Testis (tissue), 3 donors: ENCODE results near the gene MS4A6A. TPM values are rescaled to one million over a fixed set of nuclear protein-coding genes. Genes with fewer than 3 reads are reported as not detected.

Experiments used
- DNase-seq: peaks from one replicate; pipeline ENCODE4 v3.0.0-alpha.2; 2019
- H3K27ac ChIP-seq, 2 donors: fragments of 200-600 bp; sonication (generic); one replicate each; pipeline ENCODE4 v1.5.1; 2019
- H3K27me3 ChIP-seq: fragments of 200-600 bp; sonication (generic); one replicate; pipeline ENCODE4 v1.5.1; 2019
- H3K36me3 ChIP-seq: fragments of 200-600 bp; sonication (generic); one replicate; pipeline ENCODE4 v1.5.1; 2017; ENCODE audit warnings: low read depth; ENCODE audit errors: missing control alignments
- H3K4me1 ChIP-seq: fragments of 200-600 bp; sonication (generic); one replicate; pipeline ENCODE4 v1.5.1; 2019
- H3K4me3 ChIP-seq, 2 donors: fragments of 200-600 bp; sonication (generic); one replicate each; pipeline ENCODE4 v1.5.1; 2017 to 2019
- H3K9me3 ChIP-seq: fragments of 200-600 bp; sonication (generic); one replicate; pipeline ENCODE4 v1.5.1; 2017
- POLR2A ChIP-seq: fragments of 450-650 bp; IDR thresholded peaks from one replicate; pipeline ENCODE4 v1.6.1; 2017; ENCODE audit warnings: antibody characterized with exemption, mild to moderate bottlenecking, moderate library complexity
- WGBS, 2 donors: methylation state at CpG; one replicate each; pipeline ENCODE4 v1.1.5; 2018; 5-methylcytosine and 5-hydroxymethylcytosine counted together
- intact Hi-C: fragments of 100-400 bp; cut with DNase I; formaldehyde crosslinking; loops from one replicate; pipeline ENCODE4 v1.15.1; 2023; ENCODE audit warnings: low total_unique reads
- microRNA-seq, 2 donors: library from miRNA; unstranded; fragments of <30 nt; microRNA quantifications; one replicate each; pipeline ENCODE4, GENCODE V29; 2016; ENCODE audit warnings: borderline number of aligned reads in 2 of 2, borderline replicate concordance in 1 of 2
- polyA plus RNA-seq: library from polyadenylated mRNA; stranded (reverse); fragments of 350-450 nt; fragmentation: Illumina TruSeq; extraction: RNeasy Lipid Tissue Mini Kit (QIAGEN cat#74804); gene quantifications from one replicate; pipeline ENCODE4 v1.2.3, GENCODE V29; 2014; ENCODE audit warnings: low read depth, low replicate concordance; ENCODE audit not compliant: insufficient read depth
- small RNA-seq, 2 donors: library from RNA; depleted of rRNA; stranded (forward); fragments of <200 nt; gene quantifications; one replicate each; pipeline ENCODE3, GENCODE V24; 2016
- total RNA-seq, 2 donors: library from RNA; depleted of rRNA; stranded (reverse); fragments of >200 nt; gene quantifications; one replicate each; pipeline ENCODE4 v1.2.3, GENCODE V29; 2016
- TF ChIP-seq, protein P1 (sequence below), 3 experiments: fragments of 450-650 bp in 2 of 3; fragments of 200-600 bp in 1 of 3; sonication (generic) in 1 of 3; IDR thresholded peaks; one replicate each; pipeline ENCODE4 v1.5.1; 2016 to 2019; ENCODE audit warnings: antibody characterized with exemption in 3 of 3, mild to moderate bottlenecking in 2 of 3, moderate library complexity in 1 of 3

MS4A6A gene
- total and polyA plus RNA-seq, 3 donors from 2014 or later: 6.1 to 49.5 (median 21.6) TPM

DNA sequence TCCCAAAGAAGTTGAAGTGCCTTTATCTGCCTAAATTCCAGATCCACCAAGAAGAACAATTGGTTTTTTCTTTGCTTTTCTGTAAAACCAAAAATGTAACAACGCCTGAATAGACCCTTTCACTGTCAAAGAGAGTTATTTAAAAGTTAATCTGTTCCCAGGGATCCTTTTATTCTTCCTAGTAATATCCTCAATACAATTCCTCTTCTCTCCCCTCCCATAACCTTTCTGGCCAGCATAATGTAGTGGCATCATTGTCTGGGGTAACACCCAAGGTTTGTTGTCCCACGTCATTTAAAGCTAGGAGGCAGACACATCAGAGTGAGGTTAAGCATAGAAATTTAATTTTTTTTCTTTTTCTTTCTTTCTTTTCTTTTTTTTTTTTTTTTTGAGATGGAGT, 54.5 kb downstream of the MS4A6A start:
- no peak for TF ChIP-seq POLR2A
- H3K4me1 ChIP-seq: peaks cover 28% of the 10 kb centered on the region
- intact Hi-C loops: no loop called here
- no peak overlapping the region for H3K4me3 ChIP-seq
- no peaks in the 10 kb centered on the region for H3K27me3 ChIP-seq
- whole genome bisulfite sequencing, 2 donors: 51 to 67% methylated on average over 2 of the region's 2 CpGs
- DNase-seq: peak; percentile 47
- no peaks in the 10 kb centered on the region for H3K36me3 ChIP-seq
- H3K27ac ChIP-seq: peak overlapping the region; percentile 70 to 81
- H3K9me3 ChIP-seq: no peaks in the 10 kb centered on the region

DNA sequence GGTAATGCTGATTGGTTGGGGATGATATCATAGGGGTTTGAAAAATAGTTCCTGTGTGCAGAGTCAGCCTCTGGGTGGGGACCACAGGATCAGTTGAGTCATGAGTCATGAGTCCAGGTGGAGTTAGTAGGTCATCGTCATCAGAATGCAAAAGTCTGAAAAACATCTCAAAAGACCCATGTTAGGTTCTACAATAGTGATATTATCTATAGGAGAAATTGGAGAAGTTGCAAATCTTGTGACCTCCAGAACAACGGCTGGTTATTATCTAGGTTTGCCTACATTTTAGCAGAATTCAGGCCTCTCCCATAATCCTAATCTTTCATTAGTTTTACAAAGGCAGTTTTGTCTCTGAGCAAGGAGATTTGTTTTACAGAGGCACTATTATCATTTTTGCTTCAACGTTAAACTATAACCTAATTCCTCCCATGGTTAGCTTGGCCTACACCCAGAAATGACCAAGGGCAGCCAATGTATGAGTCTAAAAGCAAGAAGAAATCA, 55.5 kb downstream of the MS4A6A start:
- Histone ChIP-seq H3K4me1 (peaks cover 28% of the 10 kb centered on the region), H3K9me3 (no peaks in the 10 kb centered on the region), H3K36me3 (no peaks in the 10 kb centered on the region), H3K27ac (peak overlapping the region; percentile 72 to 81), H3K4me3 (no peak overlapping the region), H3K27me3 (no peaks in the 10 kb centered on the region)
- WGBS, 2 donors: 41 to 50% methylated on average over 3 of the region's 3 CpGs
- peak; percentile 77 for DNase-seq
- TF ChIP-seq, protein P1, sequence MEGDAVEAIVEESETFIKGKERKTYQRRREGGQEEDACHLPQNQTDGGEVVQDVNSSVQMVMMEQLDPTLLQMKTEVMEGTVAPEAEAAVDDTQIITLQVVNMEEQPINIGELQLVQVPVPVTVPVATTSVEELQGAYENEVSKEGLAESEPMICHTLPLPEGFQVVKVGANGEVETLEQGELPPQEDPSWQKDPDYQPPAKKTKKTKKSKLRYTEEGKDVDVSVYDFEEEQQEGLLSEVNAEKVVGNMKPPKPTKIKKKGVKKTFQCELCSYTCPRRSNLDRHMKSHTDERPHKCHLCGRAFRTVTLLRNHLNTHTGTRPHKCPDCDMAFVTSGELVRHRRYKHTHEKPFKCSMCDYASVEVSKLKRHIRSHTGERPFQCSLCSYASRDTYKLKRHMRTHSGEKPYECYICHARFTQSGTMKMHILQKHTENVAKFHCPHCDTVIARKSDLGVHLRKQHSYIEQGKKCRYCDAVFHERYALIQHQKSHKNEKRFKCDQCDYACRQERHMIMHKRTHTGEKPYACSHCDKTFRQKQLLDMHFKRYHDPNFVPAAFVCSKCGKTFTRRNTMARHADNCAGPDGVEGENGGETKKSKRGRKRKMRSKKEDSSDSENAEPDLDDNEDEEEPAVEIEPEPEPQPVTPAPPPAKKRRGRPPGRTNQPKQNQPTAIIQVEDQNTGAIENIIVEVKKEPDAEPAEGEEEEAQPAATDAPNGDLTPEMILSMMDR (IDR thresholded peaks at IDR 0.05): no peak
- TF ChIP-seq POLR2A: no peak
- intact Hi-C loops: no loop called here

DNA sequence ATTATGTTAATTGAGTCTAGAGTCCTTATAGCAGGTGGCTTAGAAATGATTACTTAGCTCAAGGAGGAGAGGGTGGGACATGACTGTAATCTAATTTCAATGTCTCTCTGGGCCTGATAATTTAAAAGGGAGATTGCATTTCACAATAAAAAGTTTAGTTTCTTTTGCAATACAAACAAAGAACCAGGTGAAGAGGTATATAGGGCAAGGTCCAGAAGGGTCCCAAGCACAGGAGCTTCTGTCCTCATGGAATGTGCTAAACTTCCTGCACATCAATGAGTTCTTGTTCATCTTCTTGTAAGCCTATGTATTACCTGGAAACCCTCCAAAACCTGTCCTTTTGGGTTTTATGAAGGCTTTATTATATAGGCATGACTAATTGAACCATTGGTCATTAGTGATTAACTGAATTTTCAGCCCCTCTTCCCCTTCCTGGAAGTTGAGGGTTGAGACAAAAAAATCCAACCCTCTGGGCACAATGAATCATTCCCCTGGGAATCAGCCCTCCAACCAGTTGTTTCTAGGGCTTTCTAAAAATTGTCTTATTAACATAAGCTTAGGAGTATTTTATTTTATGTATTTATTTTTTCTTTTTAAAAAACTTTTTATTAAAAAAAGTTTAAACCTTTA, 56.8 kb downstream of the MS4A6A start:
- no peaks in the 10 kb centered on the region for H3K36me3 ChIP-seq
- no peaks in the 10 kb centered on the region for H3K27me3 ChIP-seq
- no peak for TF ChIP-seq POLR2A
- TF ChIP-seq, protein P1 (IDR thresholded peaks at IDR 0.05): no peak
- intact Hi-C loops: no loop called here
- no peak overlapping the region for H3K4me3 ChIP-seq
- no peak for DNase-seq
- no peaks in the 10 kb centered on the region for H3K9me3 ChIP-seq
- H3K4me1 ChIP-seq: peaks cover 28% of the 10 kb centered on the region
- H3K27ac ChIP-seq: peak overlapping the region; percentile 66 to 72

DNA sequence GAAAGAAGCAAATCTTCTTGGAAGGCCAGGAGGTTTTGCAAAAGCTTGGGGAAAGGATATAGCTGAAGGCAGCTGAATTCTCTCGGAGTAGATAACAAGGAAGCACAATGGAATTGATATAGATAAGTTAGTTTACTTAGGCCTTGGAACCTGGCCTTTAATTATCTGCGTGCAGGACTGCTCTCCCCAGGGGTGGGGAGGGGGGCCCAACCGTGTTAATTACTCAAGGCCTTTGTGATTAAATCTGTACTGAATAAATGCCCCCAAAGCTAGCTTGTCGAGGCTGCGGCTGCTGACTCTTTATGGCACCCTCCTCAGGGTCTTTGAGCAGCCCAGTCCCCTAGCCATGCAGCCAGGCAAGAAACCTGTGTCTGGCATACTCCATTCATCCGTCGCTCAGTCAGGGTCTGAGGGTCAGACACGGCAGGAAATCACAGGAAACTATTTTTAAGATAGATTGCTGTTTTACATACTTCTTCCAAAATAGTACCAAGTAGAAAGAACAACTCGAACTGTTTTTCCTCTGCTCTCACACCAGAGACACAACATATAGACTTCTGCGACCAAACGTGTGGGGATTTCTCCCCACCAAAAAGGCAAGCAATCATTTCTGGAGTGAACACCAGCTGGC, 58.0 kb downstream of the MS4A6A start:
- DNase-seq: no peak
- peaks cover 19% of the 10 kb centered on the region for H3K4me1 ChIP-seq
- H3K27me3 ChIP-seq: no peaks in the 10 kb centered on the region
- H3K9me3 ChIP-seq: no peaks in the 10 kb centered on the region
- H3K36me3 ChIP-seq: no peaks in the 10 kb centered on the region
- TF ChIP-seq, protein P1 (IDR thresholded peaks at IDR 0.05): no peak
- TF ChIP-seq POLR2A: no peak
- 36 to 43% methylated on average over 11 of the region's 11 CpGs for WGBS, 2 donors
- peak overlapping the region; percentile 66 to 72 for H3K27ac ChIP-seq
- no peak overlapping the region for H3K4me3 ChIP-seq
- intact Hi-C loops: no loop called here

Small RNAs within 50 kb of the gene (microRNA-seq; reads per million reads assigned to microRNA genes)
- gene MIR6503: 1.4 to 4.2 reads per million in 2 donors

Small RNAs within 50 kb of the gene (small RNA-seq; reads per million reads assigned to genes)
- 0 to 1.1 reads per million in 2 donors for gene MIR6503

Other genes with a start within 250 kb of the MS4A6A start
- gene OOSP1, start 244.7 kb downstream of the MS4A6A start, total RNA-seq: under 1 TPM in 1 of 2 donors, not detected in 1; 0.37 TPM
- gene OOSP1, start 244.7 kb downstream of the MS4A6A start, polyA plus RNA-seq: not detected
- gene OOSP4A, start 219.1 kb downstream of the MS4A6A start, total RNA-seq: not detected
- not detected for gene OOSP4A, start 219.1 kb downstream of the MS4A6A start, polyA plus RNA-seq
- under 1 TPM in 1 of 2 donors, not detected in 1; 0.43 TPM for gene OOSP4B, start 165.9 kb downstream of the MS4A6A start, total RNA-seq
- gene OOSP4B, start 165.9 kb downstream of the MS4A6A start, polyA plus RNA-seq: not detected
- 10 to 100 TPM; 50.2 to 73.2 TPM for gene OOSP2, start 142.7 kb downstream of the MS4A6A start, total RNA-seq
- gene OOSP2, start 142.7 kb downstream of the MS4A6A start, polyA plus RNA-seq: 41.9 TPM
- 1 to 10 TPM; 1.2 to 1.7 TPM for gene MS4A3, start 126.4 kb downstream of the MS4A6A start, total RNA-seq
- gene MS4A3, start 126.4 kb downstream of the MS4A6A start, polyA plus RNA-seq: 0.63 TPM
- 1 to 10 TPM in 1 of 2 donors, under 1 TPM in 1; 0.39 to 2.6 TPM for gene MS4A2, start 94.4 kb downstream of the MS4A6A start, total RNA-seq
- gene MS4A2, start 94.4 kb downstream of the MS4A6A start, polyA plus RNA-seq: 2.0 TPM
- 1 to 10 TPM; 3.8 to 4.6 TPM for gene MS4A4E, start 60.1 kb upstream of the MS4A6A start, total RNA-seq
- 1.3 TPM for gene MS4A4E, start 60.1 kb upstream of the MS4A6A start, polyA plus RNA-seq
- 10 to 100 TPM in 1 of 2 donors, 1 to 10 TPM in 1; 2.0 to 11.0 TPM for gene MS4A4A, start 97.6 kb upstream of the MS4A6A start, total RNA-seq
- gene MS4A4A, start 97.6 kb upstream of the MS4A6A start, polyA plus RNA-seq: 11.4 TPM
- gene MS4A6E, start 144.2 kb upstream of the MS4A6A start, total RNA-seq: 10 to 100 TPM; 31.4 to 75.4 TPM
- gene MS4A6E, start 144.2 kb upstream of the MS4A6A start, polyA plus RNA-seq: 167 TPM
- 10 to 100 TPM in 1 of 2 donors, 1 to 10 TPM in 1; 5.7 to 11.9 TPM for gene MS4A7, start 195.4 kb upstream of the MS4A6A start, total RNA-seq
- gene MS4A7, start 195.4 kb upstream of the MS4A6A start, polyA plus RNA-seq: 8.9 TPM
- gene MS4A14, start 213.4 kb upstream of the MS4A6A start, total RNA-seq: 100 to 1,000 TPM in 1 of 2 donors, 10 to 100 TPM in 1; 32.7 to 154 TPM
- gene MS4A14, start 213.4 kb upstream of the MS4A6A start, polyA plus RNA-seq: 127 TPM
- gene MS4A5, start 246.5 kb upstream of the MS4A6A start, total RNA-seq: 10 to 100 TPM; 17.9 to 48.1 TPM
- 71.6 TPM for gene MS4A5, start 246.5 kb upstream of the MS4A6A start, polyA plus RNA-seq